ENCODE results near the gene HFE.
"Not testable (repeated sequence)": the region's sequence is repeated elsewhere in the genome, so short reads cannot be mapped to it uniquely, and the experiment has no call there.

HFE gene

GRCh38 chr6:26109772-26110171 is 22.5 kb downstream of the HFE start:
- no peak for DNase-seq (ENCODE audit: low read depth)

- DNase-seq (ENCODE audit: low read depth), result no peak
Measured at GRCh38 chr6:26113570-26113969, 26.3 kb downstream of the HFE start.

DNA sequence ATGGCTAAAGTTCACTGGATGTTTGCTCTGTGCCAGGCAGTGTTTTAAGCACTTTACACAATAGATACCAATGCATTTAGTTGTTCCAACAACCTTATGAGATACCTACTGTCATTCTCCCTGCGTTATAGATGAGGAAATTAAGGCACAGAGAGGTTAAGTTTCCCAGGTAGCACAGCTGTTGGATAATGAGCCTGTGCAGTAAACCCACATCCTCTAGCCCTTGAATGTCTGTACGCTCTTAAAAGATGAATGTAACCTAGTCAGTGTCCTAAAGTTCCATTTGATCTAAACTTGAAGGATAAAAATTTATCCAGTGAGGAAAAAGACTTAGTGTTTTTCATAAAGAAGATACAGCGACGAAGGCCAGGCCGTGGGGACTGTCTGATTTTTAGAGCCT is 28.0 kb downstream of the HFE start:
- no peak for DNase-seq (ENCODE audit: low read depth)

DNA sequence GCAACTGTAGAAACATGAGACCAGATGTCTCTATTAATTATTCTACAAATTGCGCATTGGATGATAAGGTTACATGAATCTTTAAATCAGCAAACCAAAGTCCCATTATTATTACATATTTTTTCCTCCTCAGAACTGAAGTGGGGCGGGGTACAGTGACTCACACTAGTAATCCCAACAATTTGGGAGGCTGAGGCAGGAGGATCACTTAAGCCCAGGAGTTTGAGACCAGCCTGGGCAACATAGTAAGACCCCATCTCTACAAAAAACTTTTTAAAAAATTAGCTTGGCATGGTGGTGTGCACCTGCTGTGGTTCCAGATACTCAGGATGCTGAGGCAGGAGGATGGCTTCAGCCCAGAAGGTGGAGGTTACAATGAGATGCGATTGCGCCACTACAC is 29.0 kb downstream of the HFE start:
- no peak for DNase-seq (ENCODE audit: low read depth)

- no peak for DNase-seq (ENCODE audit: low read depth)
Measured at GRCh38 chr6:26118999-26119398, 31.8 kb downstream of the HFE start.

GRCh38 chr6:26120115-26120514 is 32.9 kb downstream of the HFE start:
- DNase-seq (ENCODE audit: low read depth), result not testable (repeated sequence)

- no peak for DNase-seq (ENCODE audit: low read depth)
Measured at GRCh38 chr6:26120807-26121140, 33.5 kb downstream of the HFE start.

DNA sequence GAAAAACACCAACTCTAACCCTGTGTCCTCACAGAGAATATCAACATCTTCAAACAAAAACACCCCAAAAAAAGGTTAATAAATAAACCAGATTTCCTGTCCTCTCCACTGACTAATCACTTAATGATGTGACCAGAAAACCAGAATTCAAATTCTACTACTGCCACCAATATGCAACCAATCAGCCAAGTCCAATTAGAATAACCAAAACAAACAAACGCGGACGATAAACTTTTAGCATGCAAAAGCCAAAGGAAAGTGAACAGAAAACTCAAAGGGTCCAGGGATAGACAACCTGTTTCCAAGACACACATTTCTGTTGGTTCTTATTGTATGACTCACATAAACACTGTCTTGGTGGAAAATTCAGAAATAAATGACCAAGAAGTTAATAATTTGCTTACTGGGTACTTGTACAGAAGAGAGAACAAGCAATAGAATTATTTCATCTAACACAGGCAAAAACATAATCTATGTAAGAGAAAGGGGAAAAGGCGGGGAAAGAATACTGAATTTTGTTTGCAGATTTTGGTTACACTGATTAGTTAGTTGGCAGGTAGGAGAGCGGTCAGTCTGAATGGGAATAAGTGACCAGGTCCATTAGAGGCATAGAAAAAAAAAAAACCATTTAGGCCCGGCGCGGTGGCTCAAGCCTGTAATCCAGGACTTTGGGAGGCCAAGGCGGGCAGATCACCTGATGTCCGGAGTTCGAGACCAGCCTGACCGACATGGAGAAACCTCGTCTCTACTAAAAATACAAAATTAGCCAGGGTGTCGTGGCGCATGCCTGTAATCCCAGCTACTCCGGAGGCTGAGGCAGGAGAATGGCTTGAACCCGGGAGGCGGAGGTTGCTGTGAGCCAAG is 34.1 kb downstream of the HFE start:
- peak; percentile 47 for DNase-seq (ENCODE audit: low read depth)

DNA sequence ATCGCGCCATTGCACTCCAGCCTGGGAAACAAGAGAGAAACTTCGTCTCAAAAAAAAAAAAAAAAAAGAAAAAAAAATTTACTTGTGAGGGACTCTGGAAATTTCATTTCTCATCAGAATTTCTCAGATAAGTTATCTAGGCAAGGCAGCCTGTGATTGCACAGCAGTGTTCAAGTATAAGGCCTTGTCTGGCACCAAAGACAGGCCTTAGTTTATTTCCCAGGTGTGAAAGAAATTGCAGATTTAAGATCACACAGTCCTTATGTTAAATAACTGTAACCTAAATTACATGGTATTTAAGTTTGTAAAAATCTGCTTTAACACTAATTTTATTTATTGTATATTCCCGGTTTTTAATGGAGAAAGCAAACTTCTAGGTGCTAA is 34.8 kb downstream of the HFE start:
- DNase-seq (ENCODE audit: low read depth), result no peak

DNA sequence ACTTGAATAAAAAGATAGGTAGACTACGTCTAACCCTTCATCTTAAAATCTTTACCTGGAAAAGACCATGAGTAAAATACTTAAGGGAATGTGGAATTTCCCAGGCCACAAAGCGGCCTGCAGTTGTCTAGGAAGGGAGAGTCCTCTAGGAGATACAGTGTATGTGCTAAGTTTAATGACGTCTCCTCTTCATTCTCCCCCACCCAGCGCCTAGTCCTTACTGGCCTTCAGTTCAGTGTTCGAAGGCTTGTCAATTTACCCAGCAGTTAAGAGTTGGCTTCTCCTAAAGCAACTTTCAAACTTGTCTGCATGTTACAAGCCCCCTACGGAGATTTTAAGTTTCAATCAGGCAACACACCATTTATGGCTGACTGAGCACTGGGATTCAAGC is 35.2 kb downstream of the HFE start:
- DNase-seq (ENCODE audit: low read depth), result no peak

GRCh38 chr6:26122793-26123674 is 35.8 kb downstream of the HFE start:
- peak; percentile 100 for DNase-seq (ENCODE audit: low read depth)

- DNase-seq (ENCODE audit: low read depth), result no peak
Measured at GRCh38 chr6:26123675-26123946, 36.4 kb downstream of the HFE start.

DNA sequence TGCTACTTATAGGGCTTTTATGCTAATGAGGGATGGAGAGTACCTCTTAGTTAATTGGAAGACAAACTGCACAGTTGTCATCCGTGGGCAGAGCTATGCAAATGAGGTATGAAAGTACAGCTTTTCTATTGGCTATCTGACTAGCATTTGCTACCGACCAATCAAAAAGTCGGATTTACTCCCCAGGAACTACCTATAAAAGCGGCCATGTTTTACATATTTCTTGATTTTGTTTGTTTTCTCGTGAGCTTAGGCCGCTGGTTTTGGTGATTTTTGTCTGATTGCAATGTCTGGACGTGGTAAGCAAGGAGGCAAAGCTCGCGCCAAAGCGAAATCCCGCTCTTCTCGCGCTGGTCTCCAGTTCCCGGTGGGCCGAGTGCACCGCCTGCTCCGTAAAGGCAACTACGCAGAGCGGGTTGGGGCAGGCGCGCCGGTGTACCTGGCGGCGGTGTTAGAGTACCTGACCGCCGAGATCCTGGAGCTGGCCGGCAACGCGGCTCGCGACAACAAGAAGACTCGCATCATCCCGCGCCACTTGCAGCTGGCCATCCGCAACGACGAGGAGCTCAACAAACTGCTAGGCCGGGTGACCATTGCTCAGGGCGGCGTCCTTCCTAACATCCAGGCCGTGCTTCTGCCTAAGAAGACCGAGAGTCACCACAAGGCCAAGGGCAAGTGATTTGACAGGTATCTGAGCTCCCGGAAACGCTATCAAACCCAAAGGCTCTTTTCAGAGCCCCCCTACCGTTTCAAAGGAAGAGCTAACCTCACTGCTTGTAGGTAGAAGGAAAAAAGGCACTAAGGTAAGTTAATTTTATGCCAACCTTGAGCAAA is 36.9 kb downstream of the HFE start:
- peak; percentile 99 for DNase-seq (ENCODE audit: low read depth)

- peak; percentile 27 for DNase-seq (ENCODE audit: low read depth)
Measured at GRCh38 chr6:26124781-26125685, 37.8 kb downstream of the HFE start.

GRCh38 chr6:26126394-26127235 is 39.4 kb downstream of the HFE start:
- DNase-seq (ENCODE audit: low read depth), result no peak

DNA sequence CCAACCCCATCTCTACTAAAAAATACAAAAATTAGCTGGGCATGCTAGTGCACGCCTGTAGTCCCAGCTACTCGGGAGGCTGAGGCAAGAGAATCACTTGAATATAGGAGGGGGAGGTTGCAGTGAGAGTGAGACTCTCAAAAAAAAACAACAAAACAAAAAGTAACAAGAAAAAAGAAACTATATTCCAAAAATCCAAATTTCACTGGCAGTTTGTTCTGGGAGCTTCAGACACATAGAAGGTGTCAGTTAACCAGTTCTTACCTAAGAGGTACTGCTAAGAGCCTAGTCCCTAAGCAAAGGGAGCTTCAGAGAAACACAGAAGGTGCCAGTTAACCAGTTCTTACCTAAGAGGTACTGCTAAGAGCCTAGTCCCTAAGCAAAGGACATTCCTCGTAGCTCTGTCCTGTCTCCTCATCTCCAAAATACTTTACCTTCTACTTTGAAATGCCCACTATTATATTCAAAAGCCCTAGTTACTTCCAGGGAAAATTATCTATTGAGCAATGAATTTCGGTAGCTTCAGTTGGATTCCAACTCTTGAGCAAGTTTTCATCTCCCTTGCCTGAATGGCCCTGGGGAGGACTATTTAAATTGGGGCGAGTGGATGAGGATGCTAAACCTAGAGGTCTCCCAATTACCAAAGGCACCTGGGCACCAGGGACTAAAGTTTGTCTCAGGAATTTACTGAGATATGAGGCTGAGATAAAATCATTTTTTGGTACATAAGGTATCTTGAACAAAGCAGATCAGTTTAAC is 41.0 kb downstream of the HFE start:
- DNase-seq (ENCODE audit: low read depth), result no peak

- DNase-seq (ENCODE audit: low read depth), result peak; percentile 71
Measured at GRCh38 chr6:26129656-26130055, 42.4 kb downstream of the HFE start.

DNA sequence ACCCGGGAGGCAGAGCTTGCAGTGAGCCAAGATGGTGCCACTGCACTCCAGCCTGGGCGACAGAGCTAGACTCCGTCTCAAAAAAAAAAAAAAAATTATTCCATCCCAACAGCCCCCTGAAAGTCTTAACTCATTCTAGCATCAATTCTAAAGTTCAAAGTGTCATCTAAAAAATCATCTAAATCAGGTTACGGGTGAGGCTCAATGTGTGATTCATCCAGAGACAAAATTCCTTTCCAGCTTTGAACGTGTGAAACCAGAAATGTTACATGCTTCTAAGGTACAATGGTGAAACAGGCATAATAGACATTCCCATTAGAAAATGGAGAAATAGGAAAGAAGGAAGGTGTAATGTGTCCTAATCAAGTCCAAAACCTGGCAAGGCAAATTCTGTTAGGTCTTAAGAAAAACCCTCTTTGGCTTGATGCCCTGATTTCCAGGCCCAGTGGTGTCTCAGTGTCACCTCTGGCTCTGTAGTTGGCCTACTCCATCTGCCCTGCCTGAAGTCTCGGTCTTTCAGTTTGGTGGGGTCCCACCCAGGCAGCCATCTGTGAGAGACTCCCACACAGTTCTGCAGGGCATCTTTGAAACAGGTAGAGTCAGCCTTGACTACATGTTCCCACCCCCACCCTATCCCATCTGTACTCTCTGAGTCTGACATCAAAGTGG is 43.5 kb downstream of the HFE start:
- no peak for DNase-seq (ENCODE audit: low read depth)

- no peak for DNase-seq (ENCODE audit: low read depth)
Measured at GRCh38 chr6:26131618-26132017, 44.4 kb downstream of the HFE start.
